A549 (cell line): ENCODE data around the gene GSTA4. TPM values are rescaled to one million over a fixed set of nuclear protein-coding genes. Genes with fewer than 3 reads are reported as not detected.
A peak's percentile ranks its signal among the peaks of the same experiment; 100 is the strongest.
"Not testable (repeated sequence)": the region's sequence is repeated elsewhere in the genome, so short reads cannot be mapped to it uniquely, and the experiment has no call there.

Source experiments
- ATAC-seq, 2 experiments: fragments of 200-7000 bp in 1 of 2; fragments of >200 bp in 1 of 2; cut with Nextera tagmentation in 1 of 2; cut with Tn5 transposase in 1 of 2; 3 replicates each; pipeline versions ENCODE4 v1.8.0 to v1.9.1; 2018 to 2020; ENCODE audit warnings: mild to moderate bottlenecking in 1 of 2, moderate library complexity in 1 of 2
- CTCF ChIA-PET: fragments of 300-600 bp; sonication (Branson Sonifier 250); formaldehyde crosslinking; extraction: SDS; loops from one replicate; lab custom pipeline; 2021; ENCODE audit warnings: antibody characterized with exemption, inconsistent platforms; lab: Yijun Ruan, JAX
- POLR2A ChIA-PET: fragments of 350-600 bp; formaldehyde crosslinking; extraction: SDS; loops from one replicate; lab custom pipeline; 2021; ENCODE audit warnings: antibody characterized with exemption, inconsistent platforms; lab: Yijun Ruan, JAX
- DNase-seq, 2 experiments: peaks; one replicate each; pipeline versions ENCODE4 v3.0.0 to v3.0.0-alpha.2; 2011 to 2016; ENCODE audit warnings: low read depth in 1 of 2, low spot score in 1 of 2
- FAIRE-seq: peaks from 2 replicates; lab custom pipeline; 2011; peaks lifted over from hg19 to GRCh38; lab: Jason Lieb, UNC
- H3K27ac ChIP-seq, 2 experiments: fragments of >200 bp; sonication (Bioruptor Twin); formaldehyde crosslinking; 3 replicates each; pipeline ENCODE4 v1.5.1; 2016 to 2017
- H3K4me1 ChIP-seq: fragments of >200 bp; sonication (Bioruptor Twin); formaldehyde crosslinking; 3 replicates; pipeline ENCODE4 v1.6.1; 2016
- H3K4me2 ChIP-seq: fragments of >200 bp; sonication (Bioruptor Twin); formaldehyde crosslinking; 3 replicates; pipeline ENCODE4 v1.6.1; 2016
- H3K4me3 ChIP-seq: fragments of >200 bp; sonication (Bioruptor Twin); formaldehyde crosslinking; 3 replicates; pipeline ENCODE4 v1.5.1; 2016
- H3K9me3 ChIP-seq: fragments of >200 bp; sonication (Bioruptor Twin); formaldehyde crosslinking; 3 replicates; pipeline ENCODE4 v1.6.1; 2016
- CEBPB ChIP-seq, 2 experiments: fragments of >200 bp in 1 of 2; sonication (Bioruptor Twin) in 1 of 2; formaldehyde crosslinking in 1 of 2; IDR thresholded peaks; 2 replicates each; pipeline ENCODE4 v1.6.1; 2012 to 2016
- FOSB ChIP-seq: fragments of 250-450 bp; sonication (Bioruptor Pico); IDR thresholded peaks from 2 replicates; pipeline ENCODE4 v1.5.0; 2020; ENCODE audit warnings: mild to moderate bottlenecking, moderate library complexity
- FOSL2 ChIP-seq, 2 experiments: fragments of 450-650 bp in 1 of 2; fragments of >200 bp in 1 of 2; sonication (Bioruptor Twin) in 1 of 2; formaldehyde crosslinking; IDR thresholded peaks; 2 replicates each; pipeline versions ENCODE4 v1.5.0 to v1.6.1; 2016 to 2020; ENCODE audit warnings: mild to moderate bottlenecking in 1 of 2, moderate library complexity in 1 of 2
- HOXA7 ChIP-seq: fragments of 250-450 bp; sonication (Bioruptor Pico); IDR thresholded peaks from 2 replicates; pipeline ENCODE4 v1.5.0; 2020; ENCODE audit warnings: mild to moderate bottlenecking, moderate library complexity
- HOXB13 ChIP-seq: fragments of 250-450 bp; sonication (Bioruptor Pico); IDR thresholded peaks from 2 replicates; pipeline ENCODE4 v1.5.0; 2020; ENCODE audit warnings: low read depth, mild to moderate bottlenecking, moderate library complexity
- HOXB5 ChIP-seq: fragments of 250-450 bp; sonication (Bioruptor Pico); IDR thresholded peaks from 2 replicates; pipeline ENCODE4 v1.5.0; 2020; ENCODE audit warnings: mild to moderate bottlenecking, moderate library complexity
- JUN ChIP-seq, 2 experiments: fragments of >200 bp; sonication (Bioruptor Twin); formaldehyde crosslinking; IDR thresholded peaks; 2 replicates in 1 of 2; 3 replicates in 1 of 2; pipeline ENCODE4 v1.6.1; 2016 to 2017
- JUNB ChIP-seq: fragments of >200 bp; sonication (Bioruptor Twin); formaldehyde crosslinking; IDR thresholded peaks from 2 replicates; pipeline ENCODE4 v1.6.1; 2016
- MAFK ChIP-seq: fragments of 450-650 bp; IDR thresholded peaks from 2 replicates; pipeline ENCODE4 v1.6.1; 2014; ENCODE audit not compliant: partially characterized antibody
- NFE2L2 ChIP-seq: fragments of 150-350 bp; conservative IDR thresholded peaks from 2 replicates; pipeline ENCODE4 v1.6.1; 2014; ENCODE audit warnings: low read length
- POLR2A ChIP-seq: IDR thresholded peaks from 2 replicates; pipeline ENCODE4 v1.6.1; 2012; ENCODE audit warnings: mild to moderate bottlenecking, low read length
- RAD21 ChIP-seq, 2 experiments: fragments of >200 bp in 1 of 2; sonication (Bioruptor Twin) in 1 of 2; formaldehyde crosslinking in 1 of 2; IDR thresholded peaks in 1 of 2; conservative IDR thresholded peaks in 1 of 2; 2 replicates in 1 of 2; 3 replicates in 1 of 2; pipeline ENCODE4 v1.6.1; 2012 to 2018; ENCODE audit warnings: inconsistent platforms in 1 of 2
- RFX5 ChIP-seq: fragments of 450-650 bp; IDR thresholded peaks from 2 replicates; pipeline ENCODE4 v1.7.1; 2014; ENCODE audit warnings: antibody characterized with exemption, mild to moderate bottlenecking, moderate library complexity
- SMC3 ChIP-seq: fragments of >200 bp; sonication (Bioruptor Twin); formaldehyde crosslinking; IDR thresholded peaks from 3 replicates; pipeline ENCODE4 v1.6.1; 2018; ENCODE audit warnings: inconsistent platforms
- SREBF2 ChIP-seq: fragments of 450-650 bp; IDR thresholded peaks from 2 replicates; pipeline ENCODE4 v1.6.1; 2014; ENCODE audit warnings: mild to moderate bottlenecking, moderate library complexity
- TFCP2L1 ChIP-seq: fragments of 250-450 bp; sonication (Bioruptor Pico); IDR thresholded peaks from 2 replicates; pipeline ENCODE4 v1.5.0; 2021; ENCODE audit warnings: mild to moderate bottlenecking
- ZFP36 ChIP-seq: fragments of 450-650 bp; IDR thresholded peaks from 2 replicates; pipeline ENCODE4 v1.6.1; 2014; ENCODE audit warnings: borderline replicate concordance; ENCODE audit not compliant: partially characterized antibody
- ZNF302 ChIP-seq: fragments of 250-450 bp; sonication (Bioruptor Pico); IDR thresholded peaks from 2 replicates; pipeline ENCODE4 v1.9.0; 2021; ENCODE audit warnings: inconsistent platforms, mild to moderate bottlenecking, moderate library complexity
- WGBS: methylation state at CpG from one replicate; pipeline ENCODE4 v1.1.6; 2017; ENCODE audit errors: missing lambda C conversion rate; 5-methylcytosine and 5-hydroxymethylcytosine counted together
- polyA minus RNA-seq: library from RNA; depleted of rRNA, polyadenylated mRNA; stranded (reverse); fragments of >200 nt; gene quantifications from 2 replicates; pipeline ENCODE4 v1.2.3, GENCODE V29; 2011; rRNA and poly(A)+ RNA removed
- polyA plus RNA-seq, 4 experiments: library from polyadenylated mRNA; depleted of rRNA in 3 of 4; stranded (reverse); fragments of >200 nt; fragmentation: RNase III in 1 of 4; extraction: RNeasy Plus Mini Kit Qiagen cat#74134 plus additional on column Dnase treatment in 1 of 4; gene quantifications; 2 replicates in 3 of 4; 3 replicates in 1 of 4; pipeline ENCODE4 v1.2.3, GENCODE V29; 2011 to 2017
- TF ChIP-seq, protein P1 (sequence below): fragments of >200 bp; sonication (Bioruptor Twin); formaldehyde crosslinking; IDR thresholded peaks from 3 replicates; pipeline ENCODE4 v1.6.1; 2016
- TF ChIP-seq, protein P2 (sequence below): fragments of >200 bp; sonication (Bioruptor Twin); formaldehyde crosslinking; IDR thresholded peaks from 3 replicates; pipeline ENCODE4 v1.5.1; 2016
- TF ChIP-seq, protein P3 (sequence below): IDR thresholded peaks from 2 replicates; pipeline ENCODE4 v1.6.1; 2012; ENCODE audit warnings: low read depth, borderline replicate concordance
- TF ChIP-seq, protein P4 (sequence below): fragments of 200-600 bp; sonication (generic); IDR thresholded peaks from 2 replicates; pipeline ENCODE4 v1.6.1; 2016; ENCODE audit warnings: antibody characterized with exemption, mild to moderate bottlenecking, moderate library complexity
- TF ChIP-seq, protein P5 (sequence below): fragments of >200 bp; sonication (Bioruptor Twin); formaldehyde crosslinking; IDR thresholded peaks from 2 replicates; pipeline ENCODE4 v1.6.1; 2016
- TF ChIP-seq, protein P6 (sequence below): IDR thresholded peaks from 2 replicates; pipeline ENCODE4 v1.6.1; 2012
- TF ChIP-seq, protein P7 (sequence below): IDR thresholded peaks from 2 replicates; pipeline ENCODE4 v1.6.1; 2012

GSTA4 gene, protein sequence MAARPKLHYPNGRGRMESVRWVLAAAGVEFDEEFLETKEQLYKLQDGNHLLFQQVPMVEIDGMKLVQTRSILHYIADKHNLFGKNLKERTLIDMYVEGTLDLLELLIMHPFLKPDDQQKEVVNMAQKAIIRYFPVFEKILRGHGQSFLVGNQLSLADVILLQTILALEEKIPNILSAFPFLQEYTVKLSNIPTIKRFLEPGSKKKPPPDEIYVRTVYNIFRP
- polyA plus RNA-seq (2011; rRNA removed) (29.2 and 30.6 TPM in 2 replicates), polyA plus RNA-seq (2017; fragmentation: RNase III; extraction: RNeasy Plus Mini Kit Qiagen cat#74134 plus additional on column Dnase treatment) (12.6 to 13.3 TPM (median 12.8 TPM) in 3 replicates), polyA minus RNA-seq (2.6 and 4.8 TPM in 2 replicates)
- 8.6 and 9.5 TPM in 2 replicates for polyA plus RNA-seq (2012; cell fraction: cytosol; rRNA removed)
- 3.6 and 5.7 TPM in 2 replicates for polyA plus RNA-seq (2012; cell fraction: nucleus; rRNA removed)

DNA sequence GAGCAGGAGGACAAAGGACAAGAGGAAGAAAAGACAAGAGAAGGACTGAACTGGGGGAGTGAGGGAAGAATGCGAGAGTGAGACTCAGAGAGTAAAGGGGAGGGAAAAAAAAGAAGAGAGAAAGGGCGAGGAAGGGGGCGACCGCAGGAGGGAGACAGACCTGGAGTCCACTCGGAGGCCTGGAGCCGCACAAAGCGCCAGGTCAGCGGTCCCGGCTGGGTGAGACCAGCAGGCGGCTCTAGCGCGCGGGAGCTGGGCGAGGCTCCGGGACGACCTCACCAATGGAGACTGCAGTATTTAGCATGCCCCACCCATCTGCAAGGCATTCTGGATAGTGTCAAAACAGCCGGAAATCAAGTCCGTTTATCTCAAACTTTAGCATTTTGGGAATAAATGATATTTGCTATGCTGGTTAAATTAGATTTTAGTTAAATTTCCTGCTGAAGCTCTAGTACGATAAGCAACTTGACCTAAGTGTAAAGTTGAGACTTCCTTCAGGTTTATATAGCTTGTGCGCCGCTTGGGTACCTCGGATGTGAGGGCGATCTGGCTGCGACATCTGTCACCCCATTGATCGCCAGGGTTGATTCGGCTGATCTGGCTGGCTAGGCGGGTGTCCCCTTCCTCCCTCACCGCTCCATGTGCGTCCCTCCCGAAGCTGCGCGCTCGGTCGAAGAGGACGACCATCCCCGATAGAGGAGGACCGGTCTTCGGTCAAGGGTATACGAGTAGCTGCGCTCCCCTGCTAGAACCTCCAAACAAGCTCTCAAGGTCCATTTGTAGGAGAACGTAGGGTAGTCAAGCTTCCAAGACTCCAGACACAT is at the start of gene GSTA4:
GSTA4 (minus strand) TSS at position 196 of the 824 bp plus-strand sequence. CDS start 1,041 bp downstream, outside the sequence.
- WGBS: 4% methylated on average over 41 of the region's 41 CpGs
- ATAC-seq (peak; percentile 99), DNase-seq (peak; percentile 82 to 97)
- Histone ChIP-seq H3K4me3 (peak within 1 kb of the TSS; percentile 71), H3K4me2 (peak within 1 kb of the TSS; percentile 87), H3K4me1 (peaks cover 12% of the 10 kb centered on the region), H3K27ac (peak within 1 kb of the TSS; percentile 95 to 97)
- FAIRE-seq; H3K9me3 ChIP-seq; TF ChIP-seq FOSL2 (IDR thresholded peaks at IDR 0.05): not testable (repeated sequence)
- ChIA-PET POLR2A (interaction anchor here (0.6 to 1.0 kb wide), 3 partner anchors 70 to 501 kb away, joined by 3 read pairs; partner anchors contain the start of gene FBXO9), CTCF (interaction anchor here (0.6 to 2.8 kb wide), 32 partner anchors 8 to 568 kb away, joined by 3 to 16 read pairs (median 4); partner anchors contain the start of gene FBXO9)
- TF ChIP-seq HOXB13 (CRISPR knock-in tag) (peak; percentile 78), JUN (IDR thresholded peaks at IDR 0.05) (peak in 1 of 2 experiments; percentile 40; a peak in 2 of 5 replicates), TFCP2L1 (CRISPR knock-in tag) (peak; percentile 91), RAD21 (conservative IDR thresholded peaks at IDR 0.05 in 1 of 2, IDR thresholded peaks at IDR 0.05 in 1 of 2) (peak; percentile 50 to 64), MAFK (peak; percentile 97), FOSB (CRISPR knock-in tag) (0 out of 2 replicates have a peak, but pooled peaks have one; percentile 90), ZNF302 (peak; percentile 85), POLR2A (peak; percentile 41; the same call in 1 of the 2 replicates), HOXB5 (CRISPR knock-in tag) (peak; percentile 83), SMC3 (peak; percentile 80), ZFP36 (peak; percentile 14), FOSL2 (CRISPR knock-in tag; IDR thresholded peaks at IDR 0.05) (peak; percentile 13; the same call in 1 of the 2 replicates), RFX5 (0 out of 2 replicates have a peak, but pooled peaks have one; percentile 43), HOXA7 (peak; percentile 85; the same call in 1 of the 2 replicates), SREBF2 (peak; percentile 73)
- TF ChIP-seq, protein P1, sequence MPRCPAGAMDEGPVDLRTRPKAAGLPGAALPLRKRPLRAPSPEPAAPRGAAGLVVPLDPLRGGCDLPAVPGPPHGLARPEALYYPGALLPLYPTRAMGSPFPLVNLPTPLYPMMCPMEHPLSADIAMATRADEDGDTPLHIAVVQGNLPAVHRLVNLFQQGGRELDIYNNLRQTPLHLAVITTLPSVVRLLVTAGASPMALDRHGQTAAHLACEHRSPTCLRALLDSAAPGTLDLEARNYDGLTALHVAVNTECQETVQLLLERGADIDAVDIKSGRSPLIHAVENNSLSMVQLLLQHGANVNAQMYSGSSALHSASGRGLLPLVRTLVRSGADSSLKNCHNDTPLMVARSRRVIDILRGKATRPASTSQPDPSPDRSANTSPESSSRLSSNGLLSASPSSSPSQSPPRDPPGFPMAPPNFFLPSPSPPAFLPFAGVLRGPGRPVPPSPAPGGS: 0 out of 3 replicates have a peak, but pooled peaks have one; percentile 31
- TF ChIP-seq, protein P2, sequence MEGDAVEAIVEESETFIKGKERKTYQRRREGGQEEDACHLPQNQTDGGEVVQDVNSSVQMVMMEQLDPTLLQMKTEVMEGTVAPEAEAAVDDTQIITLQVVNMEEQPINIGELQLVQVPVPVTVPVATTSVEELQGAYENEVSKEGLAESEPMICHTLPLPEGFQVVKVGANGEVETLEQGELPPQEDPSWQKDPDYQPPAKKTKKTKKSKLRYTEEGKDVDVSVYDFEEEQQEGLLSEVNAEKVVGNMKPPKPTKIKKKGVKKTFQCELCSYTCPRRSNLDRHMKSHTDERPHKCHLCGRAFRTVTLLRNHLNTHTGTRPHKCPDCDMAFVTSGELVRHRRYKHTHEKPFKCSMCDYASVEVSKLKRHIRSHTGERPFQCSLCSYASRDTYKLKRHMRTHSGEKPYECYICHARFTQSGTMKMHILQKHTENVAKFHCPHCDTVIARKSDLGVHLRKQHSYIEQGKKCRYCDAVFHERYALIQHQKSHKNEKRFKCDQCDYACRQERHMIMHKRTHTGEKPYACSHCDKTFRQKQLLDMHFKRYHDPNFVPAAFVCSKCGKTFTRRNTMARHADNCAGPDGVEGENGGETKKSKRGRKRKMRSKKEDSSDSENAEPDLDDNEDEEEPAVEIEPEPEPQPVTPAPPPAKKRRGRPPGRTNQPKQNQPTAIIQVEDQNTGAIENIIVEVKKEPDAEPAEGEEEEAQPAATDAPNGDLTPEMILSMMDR: peak; percentile 60
- TF ChIP-seq, protein P3, sequence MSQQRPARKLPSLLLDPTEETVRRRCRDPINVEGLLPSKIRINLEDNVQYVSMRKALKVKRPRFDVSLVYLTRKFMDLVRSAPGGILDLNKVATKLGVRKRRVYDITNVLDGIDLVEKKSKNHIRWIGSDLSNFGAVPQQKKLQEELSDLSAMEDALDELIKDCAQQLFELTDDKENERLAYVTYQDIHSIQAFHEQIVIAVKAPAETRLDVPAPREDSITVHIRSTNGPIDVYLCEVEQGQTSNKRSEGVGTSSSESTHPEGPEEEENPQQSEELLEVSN: peak; percentile 39; the same call in 1 of the 2 replicates

DNA sequence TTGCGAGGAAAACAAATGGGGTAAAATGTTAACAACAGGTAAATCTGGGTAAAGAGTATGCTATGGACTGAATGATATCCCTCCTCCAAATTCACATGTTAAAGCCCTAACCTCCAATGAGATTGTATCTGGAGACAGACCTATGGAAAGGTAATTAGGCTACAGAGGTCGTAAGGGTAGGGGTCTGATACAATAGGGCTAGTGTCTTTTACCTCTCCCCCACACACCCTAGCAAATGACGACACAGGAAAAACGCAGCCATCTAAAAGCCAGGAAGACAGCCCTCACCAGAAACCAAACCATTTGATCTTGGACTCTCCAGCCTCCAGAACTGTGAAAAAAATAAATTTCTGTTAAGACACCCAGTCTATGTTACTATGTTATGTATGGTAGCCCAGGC is 49.5 kb upstream of the GSTA4 start:
- peaks cover 34% of the 10 kb centered on the region for H3K4me1 ChIP-seq
- WGBS: 78% methylated on average over 4 of the region's 4 CpGs
- ChIA-PET POLR2A (no interaction called here), CTCF (interaction anchor here (3.0 kb wide), 1 partner anchor 49 kb away, joined by 14 read pairs; the partner anchor contains the start of gene GSTA4)
- no peak for DNase-seq
- H3K9me3 ChIP-seq: no peaks in the 10 kb centered on the region
- H3K4me3 ChIP-seq: no peak overlapping the region
- no peak overlapping the region for H3K27ac ChIP-seq
- H3K4me2 ChIP-seq: no peak overlapping the region
- FAIRE-seq: no peak
- no peak for ATAC-seq
- TF ChIP-seq, protein P4, sequence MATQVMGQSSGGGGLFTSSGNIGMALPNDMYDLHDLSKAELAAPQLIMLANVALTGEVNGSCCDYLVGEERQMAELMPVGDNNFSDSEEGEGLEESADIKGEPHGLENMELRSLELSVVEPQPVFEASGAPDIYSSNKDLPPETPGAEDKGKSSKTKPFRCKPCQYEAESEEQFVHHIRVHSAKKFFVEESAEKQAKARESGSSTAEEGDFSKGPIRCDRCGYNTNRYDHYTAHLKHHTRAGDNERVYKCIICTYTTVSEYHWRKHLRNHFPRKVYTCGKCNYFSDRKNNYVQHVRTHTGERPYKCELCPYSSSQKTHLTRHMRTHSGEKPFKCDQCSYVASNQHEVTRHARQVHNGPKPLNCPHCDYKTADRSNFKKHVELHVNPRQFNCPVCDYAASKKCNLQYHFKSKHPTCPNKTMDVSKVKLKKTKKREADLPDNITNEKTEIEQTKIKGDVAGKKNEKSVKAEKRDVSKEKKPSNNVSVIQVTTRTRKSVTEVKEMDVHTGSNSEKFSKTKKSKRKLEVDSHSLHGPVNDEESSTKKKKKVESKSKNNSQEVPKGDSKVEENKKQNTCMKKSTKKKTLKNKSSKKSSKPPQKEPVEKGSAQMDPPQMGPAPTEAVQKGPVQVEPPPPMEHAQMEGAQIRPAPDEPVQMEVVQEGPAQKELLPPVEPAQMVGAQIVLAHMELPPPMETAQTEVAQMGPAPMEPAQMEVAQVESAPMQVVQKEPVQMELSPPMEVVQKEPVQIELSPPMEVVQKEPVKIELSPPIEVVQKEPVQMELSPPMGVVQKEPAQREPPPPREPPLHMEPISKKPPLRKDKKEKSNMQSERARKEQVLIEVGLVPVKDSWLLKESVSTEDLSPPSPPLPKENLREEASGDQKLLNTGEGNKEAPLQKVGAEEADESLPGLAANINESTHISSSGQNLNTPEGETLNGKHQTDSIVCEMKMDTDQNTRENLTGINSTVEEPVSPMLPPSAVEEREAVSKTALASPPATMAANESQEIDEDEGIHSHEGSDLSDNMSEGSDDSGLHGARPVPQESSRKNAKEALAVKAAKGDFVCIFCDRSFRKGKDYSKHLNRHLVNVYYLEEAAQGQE: no peak
- TF ChIP-seq, protein P5, sequence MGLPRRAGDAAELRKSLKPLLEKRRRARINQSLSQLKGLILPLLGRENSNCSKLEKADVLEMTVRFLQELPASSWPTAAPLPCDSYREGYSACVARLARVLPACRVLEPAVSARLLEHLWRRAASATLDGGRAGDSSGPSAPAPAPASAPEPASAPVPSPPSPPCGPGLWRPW: no peak
- TF ChIP-seq CEBPB (IDR thresholded peaks at IDR 0.05): no peak
- TF ChIP-seq, protein P6, sequence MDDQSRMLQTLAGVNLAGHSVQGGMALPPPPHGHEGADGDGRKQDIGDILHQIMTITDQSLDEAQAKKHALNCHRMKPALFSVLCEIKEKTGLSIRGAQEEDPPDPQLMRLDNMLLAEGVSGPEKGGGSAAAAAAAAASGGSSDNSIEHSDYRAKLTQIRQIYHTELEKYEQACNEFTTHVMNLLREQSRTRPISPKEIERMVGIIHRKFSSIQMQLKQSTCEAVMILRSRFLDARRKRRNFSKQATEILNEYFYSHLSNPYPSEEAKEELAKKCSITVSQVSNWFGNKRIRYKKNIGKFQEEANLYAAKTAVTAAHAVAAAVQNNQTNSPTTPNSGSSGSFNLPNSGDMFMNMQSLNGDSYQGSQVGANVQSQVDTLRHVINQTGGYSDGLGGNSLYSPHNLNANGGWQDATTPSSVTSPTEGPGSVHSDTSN: no peak
- no peak for TF ChIP-seq NFE2L2
- no peak for TF ChIP-seq HOXA7
- TF ChIP-seq JUNB: no peak
- TF ChIP-seq, protein P7, sequence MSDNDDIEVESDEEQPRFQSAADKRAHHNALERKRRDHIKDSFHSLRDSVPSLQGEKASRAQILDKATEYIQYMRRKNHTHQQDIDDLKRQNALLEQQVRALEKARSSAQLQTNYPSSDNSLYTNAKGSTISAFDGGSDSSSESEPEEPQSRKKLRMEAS: no peak
